HG03432 (cell line): ENCODE data around the gene DCTN1.
"Not testable (repeated sequence)": the region's sequence is repeated elsewhere in the genome, so short reads cannot be mapped to it uniquely, and the experiment has no call there.

ENCODE experiments used
- ATAC-seq: cut with Tn5 transposase; IDR thresholded peaks from one replicate; pipeline ENCODE4 v1.9.1; 2021; ENCODE audit warnings: mild to moderate bottlenecking, moderate library complexity; ENCODE audit not compliant: unreplicated experiment

The DCTN1 gene

DNA sequence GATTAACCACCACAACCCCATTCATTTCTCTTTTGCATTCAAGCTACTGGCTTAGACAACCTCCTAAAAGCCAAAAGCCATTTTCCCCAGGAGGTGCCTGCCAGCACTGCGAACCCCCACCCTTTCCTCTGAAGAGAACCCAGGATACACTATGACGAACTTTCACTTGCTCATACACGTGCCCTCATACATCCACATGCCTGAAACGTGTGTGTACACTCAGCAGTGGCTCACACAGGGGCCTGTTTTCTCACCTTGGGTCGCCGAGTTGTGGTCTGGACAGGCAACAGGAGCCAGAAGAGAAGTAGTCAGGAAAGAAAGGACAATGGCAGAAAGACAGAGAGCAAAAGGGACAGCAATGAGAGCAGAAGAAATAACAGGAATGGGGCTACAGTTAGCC is 7.4 kb downstream of the DCTN1 start:
- ATAC-seq = no peak

DNA sequence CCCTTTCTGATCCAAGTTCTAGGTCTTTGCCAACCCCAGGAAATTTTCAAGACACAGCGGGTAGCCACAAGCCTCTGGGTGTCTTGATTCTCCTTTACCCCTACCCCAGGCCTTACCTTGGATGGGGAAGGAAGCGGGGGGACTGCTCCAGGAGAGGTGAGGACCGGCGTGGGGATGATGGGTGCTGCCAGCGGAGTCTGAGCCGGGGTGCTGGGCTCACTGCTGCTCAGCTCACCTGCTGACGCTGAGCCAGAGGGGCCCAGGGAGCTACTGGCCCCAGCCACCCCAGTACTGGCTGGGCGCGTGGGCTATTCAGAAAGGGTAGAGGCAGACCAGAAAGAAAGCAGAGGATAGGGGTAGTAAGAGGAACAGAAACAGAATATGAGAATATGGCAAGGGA is 8.7 kb downstream of the DCTN1 start:
- ATAC-seq = no peak

DNA sequence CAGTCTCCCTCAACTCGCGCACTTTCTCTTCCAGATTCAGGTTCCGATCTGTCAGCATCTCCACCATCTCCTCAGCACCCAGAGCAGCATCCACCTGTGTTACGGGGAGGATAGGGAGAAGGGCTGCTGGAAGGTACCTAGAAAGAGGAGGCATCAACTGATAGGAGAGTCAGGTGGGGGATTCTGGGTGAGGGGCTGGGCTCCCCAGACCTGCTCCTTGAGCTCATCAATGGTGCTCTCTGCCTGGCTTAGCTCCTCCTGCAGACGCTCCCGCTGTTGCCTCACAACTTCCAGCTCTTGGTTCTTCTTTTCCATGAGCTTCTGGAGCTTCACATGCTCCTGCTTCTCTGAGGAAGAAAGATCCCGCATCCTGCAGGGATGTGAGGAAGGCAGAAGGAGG is 10.1 kb downstream of the DCTN1 start:
- ATAC-seq = no peak

DNA sequence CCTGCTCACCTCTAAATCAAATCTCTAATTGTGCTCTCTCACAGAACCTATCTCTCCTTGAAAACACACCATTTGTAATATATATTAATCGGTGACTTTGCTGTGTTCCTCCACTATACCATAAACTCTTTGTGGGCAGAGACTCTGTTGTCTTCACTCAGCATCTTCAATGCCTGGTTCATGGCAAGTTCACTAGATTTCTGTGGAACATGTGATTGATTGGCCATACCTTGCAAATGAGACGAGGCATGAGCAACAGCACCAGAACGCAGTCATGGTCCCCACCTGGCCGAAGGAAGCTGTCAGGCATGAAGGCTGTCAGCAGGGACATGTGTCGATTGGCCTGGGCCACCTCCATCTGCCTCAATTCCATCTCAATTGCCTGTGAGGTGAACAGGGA is 11.6 kb downstream of the DCTN1 start:
- no peak for ATAC-seq

DNA sequence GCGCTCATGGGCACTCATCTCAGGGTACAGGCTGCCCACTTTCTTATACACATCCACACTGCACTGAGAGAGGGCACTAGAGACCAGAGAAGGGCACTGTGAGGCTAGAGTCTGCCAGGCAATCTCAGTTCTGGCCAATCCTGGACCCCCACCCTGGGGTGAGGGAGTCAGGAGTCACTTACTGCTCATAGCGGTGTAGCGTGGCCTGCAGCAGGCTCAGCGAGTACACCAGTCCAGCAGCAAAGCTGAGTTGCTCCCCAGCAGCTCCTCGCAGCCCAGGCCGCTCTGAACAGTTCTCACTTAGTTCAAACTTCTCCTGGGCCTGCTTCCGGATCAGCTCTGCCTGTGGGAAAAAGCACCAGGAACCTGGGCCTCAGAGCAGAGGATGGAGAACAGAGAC is 12.3 kb downstream of the DCTN1 start:
- ATAC-seq = no peak

DNA sequence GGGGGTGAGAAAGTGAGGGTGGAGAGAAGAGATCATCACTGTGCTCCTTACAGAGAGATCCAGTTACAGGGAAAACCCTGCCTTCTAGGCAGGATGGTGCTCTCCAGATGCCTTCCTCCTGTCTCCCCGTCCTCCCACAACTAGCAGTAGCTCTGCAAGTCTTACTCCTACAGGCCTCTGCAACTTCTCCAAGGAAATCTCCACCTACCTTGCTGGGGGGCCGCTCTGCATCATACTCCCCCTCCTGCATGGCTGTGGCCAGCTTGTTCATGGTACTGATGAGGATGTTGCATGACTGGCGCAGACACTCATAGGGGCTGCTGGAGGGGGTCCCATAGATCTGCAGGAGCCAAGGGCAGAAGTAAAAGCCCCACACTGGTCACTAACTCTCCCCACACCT is 14.1 kb downstream of the DCTN1 start:
- no peak for ATAC-seq

DNA sequence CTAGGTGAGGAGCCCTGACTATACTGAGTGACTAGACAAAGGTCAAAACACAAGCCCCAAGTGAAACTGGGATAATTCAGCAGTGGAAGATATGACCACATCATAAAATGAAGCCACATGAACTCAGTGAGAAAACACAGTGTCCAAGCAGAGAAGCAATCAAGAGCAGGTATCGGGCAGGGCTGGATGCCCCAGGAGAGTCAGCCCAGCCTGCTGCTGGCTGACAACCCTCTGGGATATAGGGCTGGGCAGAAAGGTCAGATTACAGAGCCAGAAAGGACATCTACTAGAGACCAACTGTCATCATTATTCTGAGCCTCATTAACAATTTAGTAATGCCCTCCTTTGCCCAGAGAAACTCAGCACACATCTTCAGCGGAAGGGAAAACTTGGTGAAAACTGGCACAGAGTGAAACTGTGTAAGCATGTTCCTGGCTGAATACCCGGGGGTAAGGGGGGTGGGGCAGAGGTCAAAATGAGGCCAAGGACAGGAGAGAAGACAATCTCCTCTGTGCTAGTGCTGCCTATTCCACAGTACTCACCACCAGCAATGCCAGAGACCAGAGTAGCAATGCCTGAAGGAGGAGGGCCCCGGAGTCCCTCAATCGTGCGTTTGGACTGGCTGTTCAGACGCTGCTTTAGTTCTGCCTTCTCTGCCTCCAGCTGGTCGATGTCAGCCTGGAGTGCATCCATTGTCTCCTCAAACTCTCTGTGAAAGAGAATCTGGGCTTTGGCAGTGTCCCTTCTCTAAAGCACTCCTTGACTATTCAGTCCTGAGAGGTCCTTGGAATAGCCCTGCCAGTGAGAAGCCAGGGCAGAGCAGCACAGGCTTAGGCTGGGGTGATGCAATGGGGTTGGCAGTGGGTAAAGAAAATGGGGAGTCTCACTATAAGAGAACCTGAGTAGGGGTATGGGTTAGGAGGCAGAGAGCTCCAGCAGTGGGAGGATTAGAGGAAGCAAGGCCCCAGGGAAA is 15.3 kb downstream of the DCTN1 start:
- no peak for ATAC-seq

DNA sequence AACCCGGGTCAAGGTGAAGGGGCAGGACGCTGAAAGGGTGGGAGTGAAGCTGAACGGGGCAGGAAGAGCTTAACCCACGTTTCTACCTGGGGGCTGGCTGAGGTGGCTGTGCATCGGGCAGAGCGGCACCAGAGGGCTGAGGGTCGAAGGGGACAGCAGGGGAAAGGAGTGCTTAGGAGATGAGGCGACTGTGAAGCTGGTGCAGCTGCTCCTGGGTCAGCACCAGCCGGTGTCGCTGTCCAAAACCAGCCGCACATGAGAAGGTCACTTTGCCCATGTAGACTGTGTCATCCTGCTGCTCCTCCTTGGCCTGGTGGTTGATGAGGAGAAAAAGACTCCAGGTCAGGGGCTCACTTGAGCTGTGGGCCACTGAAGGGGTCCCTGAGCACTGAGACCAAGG is 18.8 kb downstream of the DCTN1 start:
- ATAC-seq = no peak

DNA sequence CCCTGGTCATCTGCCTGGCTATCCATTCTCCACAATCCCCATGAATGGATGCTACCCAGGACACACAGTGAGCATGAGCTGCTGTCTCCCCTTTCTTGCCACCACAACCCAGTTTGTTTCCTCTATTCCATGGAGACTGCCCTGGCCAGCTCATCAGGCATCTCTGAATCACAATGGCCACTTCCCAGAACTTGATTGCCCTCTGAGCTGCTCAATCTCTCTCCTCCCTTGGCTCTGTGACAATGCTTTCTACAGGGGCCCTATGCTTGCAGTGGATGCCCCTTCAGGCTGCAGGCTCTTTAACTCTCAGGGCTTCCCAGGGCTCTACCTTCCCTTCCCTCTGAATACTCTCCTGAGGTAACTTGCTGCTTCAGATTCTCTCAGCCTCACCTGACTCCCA is 22.5 kb downstream of the DCTN1 start:
- no peak for ATAC-seq

DNA sequence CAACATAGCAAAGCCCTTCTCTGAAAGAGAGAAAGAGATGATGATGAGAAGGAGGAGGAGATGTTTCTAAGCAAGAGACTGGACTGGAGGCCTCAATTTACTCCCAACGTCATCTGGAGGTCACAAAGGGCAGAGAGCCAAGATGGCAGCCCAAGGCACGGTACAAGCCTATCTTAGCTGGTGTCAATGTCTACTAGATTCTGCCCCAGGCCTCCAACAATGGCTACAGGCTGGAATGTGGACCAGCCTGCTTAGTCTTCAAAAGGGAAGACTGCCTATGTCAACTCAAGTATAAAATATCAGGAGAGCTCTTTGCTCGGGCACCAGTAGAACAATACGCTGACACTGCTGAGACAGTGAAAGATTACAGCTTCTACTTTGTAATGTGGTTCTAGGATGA is 30.2 kb downstream of the DCTN1 start:
- ATAC-seq = no peak

DNA sequence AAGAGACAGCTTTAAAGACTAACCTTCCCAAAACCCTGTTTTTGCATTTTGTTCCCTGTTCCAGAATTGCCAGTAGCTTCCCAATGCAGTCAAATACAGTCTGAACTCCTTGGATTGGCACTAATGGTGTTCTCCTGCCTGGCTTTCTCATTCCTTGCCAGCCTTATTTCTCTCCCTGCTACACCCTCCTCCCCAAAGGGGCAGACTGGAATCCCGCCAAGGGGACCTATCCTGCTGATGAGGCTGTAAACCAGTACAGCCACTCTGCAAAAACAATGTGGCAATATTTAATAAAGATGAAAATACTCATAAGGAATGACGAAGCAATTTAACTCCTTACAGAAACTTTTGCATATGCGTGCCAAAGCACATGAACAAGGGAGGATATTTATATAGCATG is 32.4 kb downstream of the DCTN1 start:
- ATAC-seq = no peak

DNA sequence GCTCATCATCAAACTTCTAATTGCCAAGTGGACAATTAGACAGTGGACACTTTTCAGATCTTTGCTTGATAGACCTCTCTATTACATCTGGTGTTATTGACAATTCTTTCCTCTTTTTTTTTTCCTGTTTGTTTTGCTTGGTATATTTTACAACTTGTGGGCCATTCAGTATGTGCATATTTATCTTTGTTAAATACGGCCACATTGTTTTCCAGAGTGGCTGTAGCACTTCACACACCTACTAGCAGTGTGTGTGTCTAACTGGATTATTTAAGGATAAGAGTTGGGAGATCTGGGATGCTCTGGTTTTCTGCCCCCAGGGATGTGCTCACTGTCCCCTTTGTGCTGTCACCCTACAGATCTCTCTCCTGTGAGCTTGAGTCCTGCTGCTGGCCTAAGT is 32.8 kb downstream of the DCTN1 start:
- ATAC-seq = no peak

DNA sequence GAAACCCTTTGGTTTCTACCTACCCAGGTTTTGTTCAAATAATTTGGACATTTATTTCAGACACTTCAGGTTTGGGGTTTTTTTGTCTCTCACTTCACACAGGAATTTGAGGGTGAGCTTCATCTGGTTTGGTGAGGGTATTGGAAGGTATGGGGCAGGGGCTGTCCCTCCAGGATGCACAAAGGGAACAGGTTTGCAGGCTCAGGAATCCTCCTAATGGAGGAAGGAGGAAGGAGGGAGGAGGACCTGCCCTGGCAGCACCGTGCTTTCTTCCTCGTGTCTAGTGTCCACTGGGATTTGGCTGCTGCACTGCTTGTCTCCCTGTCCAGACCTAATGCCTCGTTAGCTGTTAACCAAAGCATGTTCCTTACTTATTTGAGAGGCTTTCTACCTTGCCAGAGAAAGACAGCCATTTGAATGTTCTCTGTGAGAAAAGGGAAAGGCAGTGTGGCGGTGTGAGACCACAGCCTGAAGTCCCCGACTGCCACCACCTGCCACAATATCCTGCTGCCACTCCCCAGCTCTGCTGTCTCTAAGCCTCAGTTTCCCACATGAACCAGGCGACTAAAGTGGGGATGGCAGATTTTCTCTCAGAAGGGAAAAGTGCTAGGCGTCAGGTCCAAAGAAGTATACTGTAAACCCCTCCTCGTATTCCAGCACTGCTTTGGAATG is 34.7 kb downstream of the DCTN1 start:
- ATAC-seq = no peak

DNA sequence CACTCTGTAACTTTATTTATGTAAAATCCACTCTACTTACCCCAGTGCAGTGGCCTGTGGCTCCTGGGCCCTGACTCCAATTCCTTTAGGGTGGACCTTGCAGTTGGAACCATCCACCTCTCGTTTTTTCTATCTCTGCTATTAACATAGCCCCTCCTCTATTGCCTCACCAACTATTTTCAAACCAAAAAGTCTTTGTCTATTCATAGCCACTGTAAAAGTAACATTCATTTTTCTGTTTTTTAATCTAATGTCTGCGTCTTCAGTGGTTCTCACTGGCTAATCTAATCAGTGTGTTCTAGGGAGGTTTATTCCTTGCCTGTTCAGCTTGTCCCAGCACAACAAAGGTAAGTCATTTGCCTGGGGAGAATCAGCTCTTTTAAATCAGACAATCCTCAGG is 36.8 kb downstream of the DCTN1 start, which contains the start of gene SLC4A5:
Gene SLC4A5 (minus strand): TSS at position 101 of the 400 bp plus-strand sequence. CDS start 28,393 bp downstream, outside the sequence.
- ATAC-seq = no peak

DNA sequence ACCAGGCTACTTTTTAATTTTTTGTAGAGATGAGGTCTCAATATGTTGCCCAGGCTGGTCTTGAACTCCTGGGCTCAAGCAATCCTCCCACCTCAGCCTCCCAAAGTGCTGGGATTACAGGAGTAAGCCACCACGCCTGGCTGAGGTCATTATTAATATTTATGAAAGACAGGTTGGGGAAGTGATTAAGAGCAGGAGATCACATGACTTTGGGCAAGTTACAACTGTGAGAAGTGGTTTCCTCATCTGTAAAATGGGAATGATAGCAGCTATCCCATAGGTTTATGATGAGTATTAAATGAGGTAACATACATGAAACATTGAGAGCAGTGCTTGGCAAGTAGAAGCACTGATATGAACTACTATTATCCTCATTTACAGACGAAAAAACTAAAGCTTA is 43.9 kb downstream of the DCTN1 start:
- not testable (repeated sequence) for ATAC-seq

DNA sequence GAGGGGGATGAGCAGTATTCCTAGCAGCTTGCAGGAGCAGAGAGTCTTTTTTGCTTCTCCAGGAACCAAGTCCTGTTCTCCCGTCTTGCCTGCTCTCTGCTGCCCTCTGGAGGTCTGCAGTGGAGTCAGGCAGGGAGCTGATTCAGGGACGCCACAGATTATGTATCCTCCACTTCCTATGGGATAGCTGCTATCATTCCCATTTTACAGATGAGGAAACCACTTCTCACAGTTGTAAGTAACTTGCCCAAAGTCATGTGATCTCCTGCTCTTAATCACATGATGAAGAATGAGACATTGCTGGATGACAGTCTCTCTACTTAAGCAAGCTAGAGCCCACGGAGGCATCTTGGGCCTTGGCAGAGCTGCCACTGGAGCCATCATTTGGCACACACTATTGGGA is 45.2 kb downstream of the DCTN1 start:
- ATAC-seq = no peak

DNA sequence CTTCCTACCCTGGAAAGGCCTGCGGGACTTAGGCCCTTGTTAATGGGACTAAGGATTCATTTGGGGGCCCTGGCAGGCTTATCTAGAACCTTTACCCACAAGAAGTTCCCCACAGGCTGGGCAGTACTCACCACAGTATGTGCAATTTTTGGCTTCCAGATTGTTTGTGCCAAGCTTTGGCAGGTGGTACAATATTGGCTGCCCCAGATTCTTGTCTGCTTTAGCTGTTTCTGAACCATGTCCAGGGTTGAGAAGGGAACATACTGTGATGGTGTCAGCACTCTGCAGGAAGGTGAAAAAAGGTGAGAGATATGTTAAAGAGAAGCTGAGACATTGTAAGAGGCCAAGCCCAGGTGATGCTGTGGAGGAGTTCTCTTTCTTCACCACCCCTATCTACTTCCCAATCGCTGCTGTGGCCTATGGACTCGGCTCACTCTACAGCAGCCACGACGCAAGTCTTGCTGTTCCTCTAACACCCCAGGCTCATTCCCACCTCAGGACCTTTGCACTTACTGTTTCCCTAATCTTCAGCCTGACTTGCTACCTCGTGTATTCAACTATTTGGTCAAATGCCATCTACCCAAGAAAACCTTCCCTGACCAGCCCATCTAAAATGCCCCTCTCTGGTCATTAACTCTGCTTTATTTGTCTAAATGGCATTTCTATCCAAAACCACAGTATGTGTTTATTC is 46.1 kb downstream of the DCTN1 start:
- no peak for ATAC-seq

DNA sequence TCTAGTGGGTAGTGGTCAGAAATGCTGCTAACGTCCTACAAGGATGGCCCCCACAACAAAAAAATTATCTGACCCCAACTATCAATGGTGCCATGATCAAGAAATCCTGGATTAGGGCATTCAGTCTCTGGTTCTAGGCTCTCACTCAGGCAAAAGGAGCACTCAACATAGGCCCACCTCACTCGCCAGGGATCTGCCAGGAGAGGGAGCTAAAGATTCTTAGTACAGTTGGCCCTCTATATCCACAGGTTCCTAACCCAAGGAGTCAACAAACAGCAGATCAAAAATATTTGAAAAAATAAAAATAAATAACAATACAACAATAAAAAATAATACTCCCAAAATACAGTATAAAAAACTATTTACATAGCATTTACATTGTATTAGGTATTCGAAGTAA is 46.9 kb downstream of the DCTN1 start:
- ATAC-seq = no peak

DNA sequence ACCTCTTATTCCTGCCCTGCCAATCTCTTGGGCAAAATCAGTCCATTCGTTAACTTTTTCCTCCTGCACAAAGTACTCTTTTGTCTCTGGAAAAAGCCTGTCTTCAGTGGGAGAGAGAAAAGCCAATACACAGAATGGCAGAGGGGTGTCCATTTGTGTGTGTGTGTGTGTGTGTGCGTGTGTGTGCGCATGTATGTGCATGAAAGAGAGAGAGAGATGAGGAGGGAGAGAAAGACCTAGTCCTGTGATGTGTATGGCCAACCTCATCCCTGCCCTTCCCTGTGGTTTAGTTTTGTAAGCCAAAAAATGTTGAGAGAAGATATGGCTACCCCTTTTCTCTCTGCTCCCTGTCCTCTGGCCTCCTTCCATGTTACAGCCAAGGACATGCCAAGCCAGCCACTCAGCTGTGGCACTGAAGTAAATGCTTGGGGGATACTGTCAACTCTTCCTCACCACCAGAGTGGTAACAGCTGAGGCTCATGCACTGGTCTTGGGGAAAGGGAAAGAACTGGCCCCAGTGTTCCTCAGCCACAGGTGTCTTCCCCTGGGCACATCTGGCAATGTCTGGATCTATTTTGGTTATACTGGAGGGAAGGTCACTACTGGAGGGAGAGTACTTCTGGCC is 47.4 kb downstream of the DCTN1 start:
- ATAC-seq = no peak

DNA sequence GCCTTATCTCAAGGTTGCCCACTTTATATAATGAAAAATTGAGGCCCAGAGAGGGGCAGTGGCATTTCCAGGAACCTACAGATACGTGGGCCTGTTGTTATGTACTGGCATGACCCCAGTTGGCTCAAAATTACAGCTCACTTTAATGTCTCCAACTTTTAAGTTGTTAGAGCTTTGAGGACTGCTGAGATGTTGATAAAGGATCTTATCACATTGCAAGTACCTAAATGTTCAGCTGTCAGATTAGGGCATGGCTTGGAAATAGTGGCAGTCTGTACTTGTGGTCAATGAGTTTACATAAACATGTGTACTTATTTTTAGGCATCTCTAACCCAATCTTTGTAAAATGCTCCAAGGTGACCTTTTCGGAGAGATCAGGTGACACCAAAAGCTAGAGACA is 51.5 kb downstream of the DCTN1 start:
- ATAC-seq = no peak

DNA sequence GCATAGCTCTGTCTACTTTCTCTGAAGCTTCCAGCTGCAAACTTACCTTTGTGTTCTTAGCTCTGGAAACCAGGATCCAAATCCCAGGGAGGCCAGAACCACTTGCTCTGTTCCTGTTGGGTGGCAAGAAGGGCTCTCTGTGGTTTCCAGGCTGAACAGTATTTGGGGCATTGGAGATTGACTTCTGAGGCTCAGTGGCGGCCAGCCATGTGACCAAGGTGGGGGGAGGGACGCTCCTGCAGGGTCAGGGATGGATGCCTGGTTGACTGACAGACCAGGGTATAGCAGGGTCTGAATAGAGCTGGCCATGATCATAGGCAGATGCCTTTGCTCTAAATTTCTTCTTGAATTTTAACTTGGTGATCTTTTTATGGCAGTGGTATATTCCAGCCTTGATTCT is 52.0 kb downstream of the DCTN1 start:
- ATAC-seq = no peak
